Measurements from ENCODE around the gene PPP1R3F.
A peak's percentile ranks its signal among the peaks of the same experiment; 100 is the strongest.

PPP1R3F gene

DNA sequence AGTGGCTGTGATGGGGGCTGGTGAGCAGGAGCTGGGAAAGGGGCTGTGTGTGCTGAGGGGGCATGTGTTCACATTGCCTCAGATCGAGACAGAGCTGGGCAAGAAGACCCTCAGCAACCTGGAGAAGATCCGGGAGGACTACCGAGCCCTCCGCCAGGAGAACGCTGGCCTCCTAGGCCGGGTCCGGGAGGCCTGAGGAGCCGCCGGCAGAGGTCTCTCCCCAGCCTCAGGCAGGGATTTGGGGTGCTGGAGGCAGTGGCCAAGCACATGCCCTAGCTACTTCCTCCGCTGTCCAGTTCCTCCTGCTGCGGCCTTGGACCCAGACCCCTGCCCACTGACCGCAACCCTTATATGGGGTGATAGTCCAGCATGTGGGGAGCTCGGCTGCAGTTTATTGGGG lies 19.5 kb upstream of the PPP1R3F start:
- no peak for DNase-seq

DNA sequence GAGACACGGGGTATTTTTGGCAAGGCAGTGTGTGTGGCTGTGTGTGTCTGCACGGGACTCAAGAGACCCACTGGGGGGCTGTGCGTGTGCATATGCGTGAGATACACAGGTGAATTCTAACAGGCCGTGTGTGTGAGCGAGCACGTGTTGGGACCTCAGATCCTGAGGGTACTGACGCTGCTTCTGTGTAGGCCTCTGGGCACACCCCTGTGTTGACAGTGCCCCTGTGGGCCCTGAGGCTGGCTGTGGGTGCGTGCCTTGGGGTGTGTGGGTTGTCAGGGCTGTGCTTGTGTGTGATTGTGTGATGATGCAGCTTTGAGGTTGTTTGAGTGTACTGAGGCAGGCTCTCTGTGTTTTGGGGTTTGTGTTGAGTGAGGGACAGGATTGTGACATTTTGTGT lies 19.0 kb upstream of the PPP1R3F start:
- DNase-seq = no peak

- DNase-seq = no peak
These were observed 18.3 kb upstream of the PPP1R3F start for GRCh38 chrX:49251325-49251724.

- no peak for DNase-seq
These were observed 15.0 kb upstream of the PPP1R3F start for GRCh38 chrX:49254639-49255038.

DNA sequence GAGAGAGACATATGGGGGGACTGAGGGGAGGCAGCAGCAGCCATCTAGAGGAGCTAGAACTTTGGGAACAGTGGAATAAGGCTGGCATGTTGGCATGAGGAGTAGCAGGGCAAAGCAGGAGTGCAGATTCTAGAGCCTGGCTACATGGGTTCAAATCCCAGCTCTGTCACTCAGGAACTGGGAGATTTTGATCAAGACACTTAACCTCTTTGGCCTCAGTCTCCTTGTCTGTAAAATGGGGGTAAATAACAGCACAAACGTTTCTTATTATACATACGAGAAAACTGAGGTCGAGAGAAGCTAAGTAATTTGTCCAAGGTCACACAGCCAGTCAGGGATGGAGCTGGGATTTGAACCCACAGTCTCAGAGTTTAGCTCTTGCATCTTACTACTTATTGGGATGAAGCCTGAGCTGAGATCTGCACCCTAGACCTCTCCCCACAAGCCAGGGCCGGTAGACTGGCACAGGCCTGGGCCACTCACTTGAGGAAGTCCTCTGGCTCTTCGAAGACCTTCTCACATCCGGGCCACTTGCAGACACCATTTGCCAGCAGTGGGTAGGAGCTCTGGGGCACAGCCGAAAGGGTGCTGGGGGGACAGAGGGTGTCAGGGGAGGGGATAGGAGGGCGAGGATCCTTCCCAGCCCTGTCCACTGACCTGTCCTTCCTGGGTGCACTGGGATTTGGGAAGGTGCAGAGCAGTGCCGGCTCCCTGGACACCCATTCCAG lies 13.2 kb upstream of the PPP1R3F start:
- no peak for DNase-seq

DNA sequence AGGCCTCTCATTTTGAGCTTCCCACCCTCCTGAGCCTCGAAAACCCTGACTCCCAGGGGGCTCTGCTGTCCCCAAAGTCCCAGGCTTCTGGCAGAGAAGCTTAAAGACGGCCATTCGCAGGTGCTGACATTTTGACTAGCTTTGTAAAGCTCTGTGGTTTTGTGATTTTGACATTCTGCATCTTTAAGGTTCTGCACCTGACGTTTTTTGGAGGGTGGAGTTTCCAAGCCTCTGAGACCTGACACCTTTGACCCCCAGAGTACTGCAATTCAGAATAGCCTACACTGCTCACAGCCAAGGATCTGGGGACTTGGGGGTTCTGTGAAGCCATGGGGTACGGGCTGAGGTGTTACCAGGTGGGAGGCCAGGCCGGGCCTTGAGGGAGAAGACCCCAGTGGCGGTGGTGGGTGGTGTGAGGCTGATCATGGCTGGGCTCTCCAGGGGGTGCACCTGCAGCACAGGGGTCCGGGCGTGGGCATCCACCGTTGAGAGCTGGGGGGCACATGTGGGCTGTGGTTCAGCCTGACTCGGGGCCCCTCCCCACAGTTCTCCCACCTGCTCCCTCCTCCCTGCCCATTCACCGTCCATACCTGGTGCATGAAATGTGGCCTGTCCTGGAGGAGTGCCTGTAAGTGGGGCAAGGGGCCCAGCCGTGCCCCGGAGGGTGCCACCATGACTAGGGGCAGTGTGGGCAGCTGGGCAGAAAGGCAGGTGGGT lies 12.4 kb upstream of the PPP1R3F start:
- DNase-seq = no peak

GRCh38 chrX:49257846-49258748 lies 11.5 kb upstream of the PPP1R3F start:
- no peak for DNase-seq

DNA sequence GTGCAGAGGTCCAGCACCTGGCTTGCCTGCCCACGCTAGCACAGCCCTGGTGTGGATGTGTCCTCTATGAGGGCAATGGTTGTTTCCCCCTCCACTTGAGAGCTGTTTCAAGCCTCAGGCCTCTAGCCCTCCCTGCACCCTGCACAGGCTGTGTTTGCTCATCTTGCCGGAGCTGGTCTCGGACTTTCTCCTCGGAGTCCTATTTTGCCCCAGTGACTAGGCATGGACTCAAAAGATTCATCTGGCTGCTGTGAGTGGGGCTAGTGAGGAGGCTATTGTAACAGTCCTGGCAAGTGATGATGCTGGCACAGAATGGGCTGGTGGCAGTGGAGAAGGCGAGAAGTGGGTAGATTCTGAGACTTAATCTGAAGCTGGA lies 10.9 kb upstream of the PPP1R3F start:
- no peak for DNase-seq

DNA sequence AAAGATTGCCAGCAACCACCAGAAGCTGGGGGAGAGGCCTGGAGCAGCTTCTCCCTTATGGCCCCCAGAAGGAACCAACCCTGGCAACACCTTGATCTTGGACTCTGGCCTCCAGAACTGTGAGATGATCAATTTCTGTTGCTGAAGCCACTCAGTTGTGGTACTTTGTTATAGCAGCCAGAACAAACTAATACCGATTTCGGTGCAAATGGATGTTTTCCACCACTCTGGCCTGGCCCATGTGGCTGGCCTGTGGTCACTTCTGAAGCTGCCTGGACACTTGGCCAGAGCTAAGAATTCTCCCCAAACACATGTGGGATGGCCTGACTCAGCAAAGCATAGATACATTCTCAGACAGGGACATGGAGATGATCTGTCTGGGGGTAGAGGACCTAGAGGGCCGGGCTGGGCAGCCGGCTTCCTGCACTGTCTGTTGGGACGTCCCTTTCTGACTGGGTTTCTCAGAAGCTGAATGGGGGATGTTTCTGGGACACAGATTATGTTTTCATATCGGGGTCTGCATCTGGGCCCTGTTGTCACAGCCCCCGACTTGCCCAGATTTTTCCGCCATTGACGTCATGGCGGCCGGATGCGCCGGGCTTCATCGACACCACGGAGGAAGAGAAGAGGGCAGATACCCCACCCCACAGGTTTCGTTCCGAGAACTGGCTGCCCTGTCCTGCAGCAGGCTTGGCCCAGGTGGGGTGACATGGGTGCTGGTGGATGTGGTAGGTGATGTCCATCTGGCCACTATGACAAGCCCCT lies 9.2 kb upstream of the PPP1R3F start:
- no peak for DNase-seq

GRCh38 chrX:49262603-49263002 lies 7.0 kb upstream of the PPP1R3F start:
- DNase-seq = no peak

DNA sequence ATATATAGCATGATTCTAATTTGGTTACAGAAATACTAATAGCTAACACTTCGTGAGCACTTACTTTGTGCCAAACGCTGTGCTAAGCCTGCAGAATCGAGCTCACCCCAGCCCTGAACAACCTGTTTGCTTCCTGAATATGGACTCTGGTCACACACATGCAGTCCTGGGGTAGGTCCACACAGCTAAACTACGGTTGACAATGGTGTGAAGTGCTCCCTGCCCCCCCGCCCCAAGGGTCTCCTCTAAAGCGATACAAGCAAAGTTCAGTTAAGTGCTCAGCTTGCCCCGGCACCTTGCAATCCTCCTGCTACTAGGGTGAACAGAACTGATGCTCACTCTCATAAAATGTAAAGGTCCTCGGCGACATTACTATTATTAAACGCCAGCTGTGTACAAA lies 6.0 kb upstream of the PPP1R3F start:
- no peak for DNase-seq

DNA sequence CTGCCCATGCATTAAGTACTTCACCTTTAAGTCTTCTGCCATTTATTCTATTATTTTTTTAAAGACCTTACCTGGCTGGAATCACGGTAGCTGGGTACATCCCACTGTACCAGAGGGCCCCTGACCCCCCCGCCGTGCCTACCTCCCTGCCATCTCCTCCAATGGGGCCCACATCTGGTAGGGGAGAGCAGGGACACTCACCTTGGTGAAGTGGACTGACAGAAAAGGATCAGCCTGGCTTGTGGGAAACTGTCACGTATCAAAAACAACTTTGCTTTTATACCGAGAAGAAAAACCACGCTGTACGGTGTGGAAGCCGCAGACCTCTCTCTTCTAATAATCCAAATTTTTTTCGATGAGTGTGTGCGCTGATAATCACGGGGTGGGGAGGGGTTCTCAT lies 5.1 kb upstream of the PPP1R3F start, which contains the start of gene FOXP3:
Gene FOXP3, minus strand, starts transcription at position 251 of the 400 bp plus-strand sequence. CDS start 6,205 bp downstream, outside the sequence.
- DNase-seq = no peak

GRCh38 chrX:49266523-49267445 lies 2.8 kb upstream of the PPP1R3F start:
- no peak for DNase-seq

GRCh38 chrX:49268702-49269009 lies 937 bp upstream of the PPP1R3F start:
- DNase-seq = no peak

DNA sequence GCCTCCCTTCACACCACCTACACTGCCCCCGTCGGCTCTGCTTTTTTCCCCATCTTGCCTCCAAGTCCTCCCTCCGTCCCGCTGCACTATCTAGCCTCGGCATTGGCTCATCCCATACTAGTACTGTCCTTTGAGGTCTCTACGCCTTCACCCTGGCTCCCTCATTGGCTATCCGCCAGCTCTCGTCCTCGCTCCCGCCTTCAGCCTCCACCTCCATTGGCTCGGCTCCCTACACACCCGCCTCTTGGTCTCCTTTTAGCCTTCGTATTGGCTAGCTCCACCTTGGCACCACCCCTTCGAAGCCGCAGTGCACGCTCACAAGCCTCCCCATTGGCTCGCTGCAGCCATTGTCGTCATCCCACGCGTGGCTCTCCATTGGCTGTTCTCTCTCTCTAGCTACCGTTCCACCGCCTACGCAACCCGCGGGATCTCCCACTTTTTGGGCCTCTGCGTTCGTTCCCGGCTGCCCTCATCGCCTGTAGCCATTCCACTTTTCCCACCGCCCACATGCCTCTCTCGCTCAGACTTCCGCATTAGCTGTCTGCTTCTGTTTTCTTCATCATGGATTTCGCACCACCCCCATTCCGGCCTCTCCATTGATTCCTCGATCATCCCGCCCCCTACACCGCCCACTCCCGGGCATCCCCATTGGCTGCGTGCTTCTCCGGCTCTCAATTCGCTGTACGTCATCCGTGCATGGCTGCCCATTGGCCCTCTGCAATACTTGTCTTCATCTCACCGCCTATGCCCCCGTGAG lies 405 bp upstream of the PPP1R3F start:
- DNase-seq = peak; percentile 84

GRCh38 chrX:49270249-49270921 lies 792 bp downstream of the PPP1R3F start:
- DNase-seq = no peak

- DNase-seq = no peak
These were observed 1.7 kb downstream of the PPP1R3F start for GRCh38 chrX:49271341-49271740.

GRCh38 chrX:49272421-49272820 lies 2.8 kb downstream of the PPP1R3F start:
- no peak for DNase-seq

GRCh38 chrX:49273181-49273727 lies 3.7 kb downstream of the PPP1R3F start:
- no peak for DNase-seq

- no peak for DNase-seq
These were observed 6.6 kb downstream of the PPP1R3F start for GRCh38 chrX:49276207-49276606.

Measured in NCI-H2029 treated with DMSO at 0.1 percent for 48 hours (cell line).